ENCODE measurements around the gene GREB1L. TPM values are rescaled to one million over a fixed set of nuclear protein-coding genes. Genes with fewer than 3 reads are reported as not detected.

GREB1L gene
- total RNA-seq, 1 experiment from 2014 or later: 2.1 TPM

- no peak for DNase-seq (ENCODE audit: extremely low read depth, low read depth)
Observed at GRCh38 chr18:21472741-21473140, 230.7 kb downstream of the GREB1L start.

GRCh38 chr18:21474621-21475020 lies 232.6 kb downstream of the GREB1L start:
- DNase-seq (ENCODE audit: extremely low read depth, low read depth): no peak

GRCh38 chr18:21479721-21480120 lies 237.7 kb downstream of the GREB1L start:
- no peak for DNase-seq (ENCODE audit: extremely low read depth, low read depth)

GRCh38 chr18:21481739-21482138 lies 239.7 kb downstream of the GREB1L start:
- DNase-seq (ENCODE audit: extremely low read depth, low read depth): peak; percentile 13

GRCh38 chr18:21483051-21483450 lies 241.0 kb downstream of the GREB1L start:
- DNase-seq (ENCODE audit: extremely low read depth, low read depth): no peak

GRCh38 chr18:21484851-21485636 lies 243.0 kb downstream of the GREB1L start:
- no peak for DNase-seq (ENCODE audit: extremely low read depth, low read depth)

GRCh38 chr18:21486905-21487437 lies 244.9 kb downstream of the GREB1L start:
- no peak for DNase-seq (ENCODE audit: extremely low read depth, low read depth)

GRCh38 chr18:21489119-21489750 lies 247.2 kb downstream of the GREB1L start:
- peak; percentile 52 for DNase-seq (ENCODE audit: extremely low read depth, low read depth)

- DNase-seq (ENCODE audit: extremely low read depth, low read depth): no peak
Observed at GRCh38 chr18:21489919-21490495, 248.0 kb downstream of the GREB1L start.

GRCh38 chr18:21490748-21491147 lies 248.7 kb downstream of the GREB1L start:
- no peak for DNase-seq (ENCODE audit: extremely low read depth, low read depth)

GRCh38 chr18:21496277-21496835 lies 254.3 kb downstream of the GREB1L start:
- DNase-seq (ENCODE audit: extremely low read depth, low read depth): no peak

GRCh38 chr18:21499997-21500396 lies 258.0 kb downstream of the GREB1L start:
- DNase-seq (ENCODE audit: extremely low read depth, low read depth): no peak

- DNase-seq (ENCODE audit: extremely low read depth, low read depth): no peak
Observed at GRCh38 chr18:21502661-21503060, 260.6 kb downstream of the GREB1L start.

- DNase-seq (ENCODE audit: extremely low read depth, low read depth): no peak
Observed at GRCh38 chr18:21507913-21508701, 266.1 kb downstream of the GREB1L start.

- no peak for DNase-seq (ENCODE audit: extremely low read depth, low read depth)
Observed at GRCh38 chr18:21509062-21509461, 267.0 kb downstream of the GREB1L start.

- no peak for DNase-seq (ENCODE audit: extremely low read depth, low read depth)
Observed at GRCh38 chr18:21513292-21513691, 271.3 kb downstream of the GREB1L start.

- no peak for DNase-seq (ENCODE audit: extremely low read depth, low read depth)
Observed at GRCh38 chr18:21513741-21514140, 271.7 kb downstream of the GREB1L start.

GRCh38 chr18:21522530-21522929 lies 280.5 kb downstream of the GREB1L start:
- no peak for DNase-seq (ENCODE audit: extremely low read depth, low read depth)

- no peak for DNase-seq (ENCODE audit: extremely low read depth, low read depth)
Observed at GRCh38 chr18:21525916-21526315, 283.9 kb downstream of the GREB1L start.

- no peak for DNase-seq (ENCODE audit: extremely low read depth, low read depth)
Observed at GRCh38 chr18:21526463-21526862, 284.4 kb downstream of the GREB1L start.
